Measurements from ENCODE around the gene RPL7L1.

The RPL7L1 gene

DNA sequence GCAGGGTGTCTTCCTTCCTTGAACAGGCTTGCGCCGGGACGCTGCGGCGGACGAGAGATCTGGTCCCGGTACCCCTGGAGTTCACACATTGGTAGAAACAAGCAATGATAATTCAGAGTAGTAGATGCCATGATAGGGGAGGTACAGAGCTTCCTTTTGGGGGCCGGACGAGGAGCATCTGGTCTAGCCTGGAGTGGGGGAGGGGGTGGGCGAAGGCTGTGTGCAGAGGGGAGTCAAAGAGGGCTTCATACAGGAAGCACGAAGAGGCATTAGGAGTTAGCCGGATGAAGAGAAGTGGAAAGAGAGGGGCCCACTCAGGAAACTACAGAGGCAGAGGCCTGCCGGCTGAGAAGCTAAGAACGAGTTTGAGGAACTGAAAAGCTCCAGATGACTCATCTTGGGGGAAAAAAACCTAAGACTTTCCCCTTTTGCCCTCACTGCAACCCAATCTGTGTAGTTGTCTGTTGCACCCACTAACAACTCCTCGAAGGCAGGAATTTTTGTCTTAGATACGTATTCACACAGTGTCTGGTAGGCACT is 50.5 kb downstream of the RPL7L1 start:
- H3K4me3 ChIP-seq (replicated peaks; ENCODE audit: insufficient read depth, low read length): peak overlapping the region; percentile 86
- DNase-seq (ENCODE audit: low read depth in 1 of 2, low spot score in 1 of 2): peak; percentile 68 to 91
- peak overlapping the region; percentile 95 for H3K27ac ChIP-seq (replicated peaks)
- H3K27me3 ChIP-seq (ENCODE audit: insufficient read depth, poor library complexity, severe bottlenecking): no peaks in the 10 kb centered on the region
- TF ChIP-seq POLR2AphosphoS5 (IDR thresholded peaks at IDR 0.05; ENCODE audit: low read depth): no peak
- TF ChIP-seq SPI1 (IDR thresholded peaks at IDR 0.05; ENCODE audit: borderline replicate concordance, low read depth): peak; percentile 94
- peak; percentile 32; the same call in 1 of the 2 replicates for TF ChIP-seq GABPA (IDR thresholded peaks at IDR 0.05; ENCODE audit: low read depth)
- TF ChIP-seq, protein P1, sequence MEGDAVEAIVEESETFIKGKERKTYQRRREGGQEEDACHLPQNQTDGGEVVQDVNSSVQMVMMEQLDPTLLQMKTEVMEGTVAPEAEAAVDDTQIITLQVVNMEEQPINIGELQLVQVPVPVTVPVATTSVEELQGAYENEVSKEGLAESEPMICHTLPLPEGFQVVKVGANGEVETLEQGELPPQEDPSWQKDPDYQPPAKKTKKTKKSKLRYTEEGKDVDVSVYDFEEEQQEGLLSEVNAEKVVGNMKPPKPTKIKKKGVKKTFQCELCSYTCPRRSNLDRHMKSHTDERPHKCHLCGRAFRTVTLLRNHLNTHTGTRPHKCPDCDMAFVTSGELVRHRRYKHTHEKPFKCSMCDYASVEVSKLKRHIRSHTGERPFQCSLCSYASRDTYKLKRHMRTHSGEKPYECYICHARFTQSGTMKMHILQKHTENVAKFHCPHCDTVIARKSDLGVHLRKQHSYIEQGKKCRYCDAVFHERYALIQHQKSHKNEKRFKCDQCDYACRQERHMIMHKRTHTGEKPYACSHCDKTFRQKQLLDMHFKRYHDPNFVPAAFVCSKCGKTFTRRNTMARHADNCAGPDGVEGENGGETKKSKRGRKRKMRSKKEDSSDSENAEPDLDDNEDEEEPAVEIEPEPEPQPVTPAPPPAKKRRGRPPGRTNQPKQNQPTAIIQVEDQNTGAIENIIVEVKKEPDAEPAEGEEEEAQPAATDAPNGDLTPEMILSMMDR (IDR thresholded peaks at IDR 0.05; ENCODE audit: insufficient read depth, low read length): no peak

- no peak for DNase-seq (ENCODE audit: low read depth in 1 of 2, low spot score in 1 of 2)
- TF ChIP-seq, protein P1 (IDR thresholded peaks at IDR 0.05; ENCODE audit: insufficient read depth, low read length): no peak
- Histone ChIP-seq H3K4me3 (replicated peaks; ENCODE audit: insufficient read depth, low read length) (peak overlapping the region; percentile 21), H3K27me3 (ENCODE audit: insufficient read depth, poor library complexity, severe bottlenecking) (no peaks in the 10 kb centered on the region), H3K27ac (replicated peaks) (peak overlapping the region; percentile 29)
Observed at GRCh38 chr6:42932412-42932811, 53.0 kb downstream of the RPL7L1 start.

DNA sequence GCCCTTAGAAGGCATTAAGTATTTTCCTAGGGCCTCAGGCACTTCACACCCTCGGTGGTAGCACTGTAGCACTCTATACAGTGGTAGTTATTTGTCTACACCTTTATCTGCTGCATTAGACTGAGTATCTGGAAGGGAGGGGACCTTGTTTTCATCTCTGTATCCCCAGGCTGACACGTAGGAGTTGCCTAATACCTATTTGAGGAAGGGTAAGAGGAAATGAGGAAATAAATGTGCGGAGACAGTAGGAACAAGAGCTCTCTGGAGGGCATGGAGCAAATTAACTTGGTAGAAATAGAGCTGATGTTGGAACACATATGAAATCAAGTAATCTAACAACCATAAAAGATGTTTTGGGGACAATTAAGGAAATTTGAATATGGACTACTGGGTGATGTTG is 53.8 kb downstream of the RPL7L1 start:
- Histone ChIP-seq H3K4me3 (replicated peaks; ENCODE audit: insufficient read depth, low read length) (peak overlapping the region; percentile 21), H3K27ac (replicated peaks) (peak overlapping the region; percentile 29; the same call in 1 of the 2 replicates), H3K27me3 (ENCODE audit: insufficient read depth, poor library complexity, severe bottlenecking) (no peaks in the 10 kb centered on the region)
- TF ChIP-seq SPI1 (IDR thresholded peaks at IDR 0.05; ENCODE audit: borderline replicate concordance, low read depth): peak; percentile 87; the same call in 1 of the 2 replicates
- TF ChIP-seq REST (IDR thresholded peaks at IDR 0.05; ENCODE audit: insufficient replicate concordance, low read depth): no peak
- TF ChIP-seq GABPA (IDR thresholded peaks at IDR 0.05; ENCODE audit: low read depth): 0 out of 2 replicates have a peak, but pooled peaks have one; percentile 27
- TF ChIP-seq, protein P1 (IDR thresholded peaks at IDR 0.05; ENCODE audit: insufficient read depth, low read length): no peak
- peak; percentile 32; the same call in 1 of the 2 replicates for TF ChIP-seq POLR2AphosphoS5 (IDR thresholded peaks at IDR 0.05; ENCODE audit: low read depth)
- DNase-seq (ENCODE audit: low read depth in 1 of 2, low spot score in 1 of 2): peak; percentile 67 to 81

GRCh38 chr6:42935322-42935721 is 55.9 kb downstream of the RPL7L1 start:
- Histone ChIP-seq H3K27ac (replicated peaks) (no peak overlapping the region), H3K4me3 (replicated peaks; ENCODE audit: insufficient read depth, low read length) (no peak overlapping the region), H3K27me3 (ENCODE audit: insufficient read depth, poor library complexity, severe bottlenecking) (no peaks in the 10 kb centered on the region)
- peak; percentile 82 to 91 for DNase-seq (ENCODE audit: low read depth in 1 of 2, low spot score in 1 of 2)
- TF ChIP-seq, protein P1 (IDR thresholded peaks at IDR 0.05; ENCODE audit: insufficient read depth, low read length): no peak
- TF ChIP-seq GABPA (IDR thresholded peaks at IDR 0.05; ENCODE audit: low read depth) (no peak), REST (IDR thresholded peaks at IDR 0.05; ENCODE audit: insufficient replicate concordance, low read depth) (no peak), SPI1 (IDR thresholded peaks at IDR 0.05; ENCODE audit: borderline replicate concordance, low read depth) (peak; percentile 90), POLR2AphosphoS5 (IDR thresholded peaks at IDR 0.05; ENCODE audit: low read depth) (peak; percentile 64)
